GM21390 (cell line): Measurements from ENCODE around the gene SECISBP2.
A peak's percentile ranks its signal among the peaks of the same experiment; 100 is the strongest.

Experiments used
- ATAC-seq: cut with Tn5 transposase; IDR thresholded peaks from one replicate; pipeline ENCODE4 v1.9.1; 2021; ENCODE audit not compliant: unreplicated experiment

The SECISBP2 gene

DNA sequence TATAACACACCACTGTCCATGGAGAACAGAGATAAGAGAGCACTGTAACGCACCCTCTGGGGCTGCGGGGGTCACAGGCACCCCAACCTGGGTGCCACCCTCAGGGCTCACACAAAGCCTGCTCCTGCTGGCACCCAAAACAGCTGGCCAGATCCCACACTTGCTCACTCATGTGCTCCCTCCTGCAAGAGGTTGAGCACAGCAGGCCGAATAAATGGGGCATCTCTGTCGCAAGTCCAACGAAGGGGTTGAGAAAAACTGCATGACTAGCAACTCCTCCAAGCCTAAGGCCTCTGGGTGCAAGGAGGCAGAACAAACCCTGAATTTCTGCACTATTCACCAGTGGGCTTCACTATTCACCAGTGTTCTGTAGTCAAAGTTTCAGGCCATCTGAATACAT, 80.3 kb downstream of the SECISBP2 start:
- no peak for ATAC-seq

DNA sequence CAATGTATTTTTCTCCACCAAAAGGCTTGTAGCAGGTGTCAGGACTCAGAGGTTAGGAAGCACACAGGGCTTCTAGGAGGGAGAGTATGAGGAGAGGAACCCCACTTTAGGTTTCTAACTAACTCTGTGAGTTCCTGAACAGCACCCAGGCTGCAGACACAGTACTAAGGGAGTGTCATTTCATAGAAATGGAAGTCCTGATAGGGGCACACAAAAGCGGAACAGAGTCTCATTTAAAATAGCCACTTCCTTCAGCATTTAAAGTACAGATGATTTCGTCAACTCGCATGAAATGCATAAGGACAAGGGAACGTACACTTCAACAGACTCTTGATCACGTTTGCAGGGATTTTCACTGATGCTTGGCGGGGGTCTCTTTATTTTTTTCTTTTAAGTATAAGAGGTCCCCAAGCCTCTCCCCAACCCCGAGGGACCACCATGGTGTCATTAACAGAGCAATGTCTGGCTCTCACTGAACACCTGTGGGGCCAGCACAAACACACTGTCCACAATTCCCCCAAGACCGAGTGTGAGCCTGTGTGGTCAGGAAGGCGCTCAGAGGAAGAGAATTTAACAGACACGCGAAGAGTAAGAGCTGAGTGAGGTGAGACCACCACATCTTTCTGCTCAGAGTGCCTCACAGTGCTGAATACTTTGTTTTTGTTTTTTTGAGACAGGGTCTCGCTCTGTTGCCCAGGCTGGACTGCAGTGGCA, 82.3 kb downstream of the SECISBP2 start:
- peak; percentile 91 for ATAC-seq

GRCh38 chr9:89402695-89403427, 84.6 kb downstream of the SECISBP2 start:
- no peak for ATAC-seq

- no peak for ATAC-seq
These were observed 85.8 kb downstream of the SECISBP2 start for GRCh38 chr9:89404074-89404473.

DNA sequence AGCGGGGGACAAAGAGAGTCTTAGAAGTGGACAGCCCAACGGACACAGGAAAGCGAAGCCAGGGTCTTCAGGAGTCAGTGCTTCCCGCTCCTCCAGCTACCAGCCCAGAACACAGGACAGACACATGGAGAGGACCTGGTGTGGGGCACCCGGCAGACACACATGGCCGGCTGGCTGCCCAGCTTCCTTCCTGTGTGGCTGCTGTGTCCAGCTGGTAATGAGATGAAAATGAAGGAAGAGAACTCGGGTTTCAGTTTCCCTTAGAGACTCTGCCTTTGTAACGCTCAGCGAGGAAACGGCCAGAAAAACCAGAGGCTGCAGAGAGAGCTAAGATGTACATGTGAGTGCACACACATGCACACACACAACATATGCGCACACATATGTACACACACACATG, 87.5 kb downstream of the SECISBP2 start:
- ATAC-seq: peak; percentile 64

GRCh38 chr9:89407070-89407469, 88.8 kb downstream of the SECISBP2 start:
- ATAC-seq: no peak

DNA sequence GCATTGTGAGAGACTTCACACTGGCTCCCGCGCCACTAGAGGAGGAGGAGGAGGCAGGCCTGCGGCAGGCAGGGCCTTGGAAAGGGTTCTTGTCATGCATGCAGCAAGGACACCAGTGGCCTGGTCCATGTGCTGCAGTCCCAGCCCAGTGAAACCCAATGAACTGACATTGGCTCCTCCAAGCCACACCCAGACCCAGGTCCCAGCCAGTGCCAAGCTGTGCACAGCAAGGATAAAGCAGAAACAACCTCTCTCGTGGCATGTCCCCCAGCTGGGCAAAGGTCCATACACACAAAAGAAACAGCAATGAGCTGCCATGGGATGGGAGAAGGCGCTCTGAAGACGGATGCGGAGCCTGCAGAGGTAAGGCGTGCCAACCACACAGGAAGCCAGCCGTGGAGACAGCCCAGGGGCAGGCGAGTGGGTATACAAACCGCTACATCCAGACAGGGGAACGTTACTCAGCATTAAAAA, 90.4 kb downstream of the SECISBP2 start:
- no peak for ATAC-seq
